ENCODE results near the gene GUCY2C.
"Not testable (repeated sequence)": the region's sequence is repeated elsewhere in the genome, so short reads cannot be mapped to it uniquely, and the experiment has no call there.

Gene GUCY2C

DNA sequence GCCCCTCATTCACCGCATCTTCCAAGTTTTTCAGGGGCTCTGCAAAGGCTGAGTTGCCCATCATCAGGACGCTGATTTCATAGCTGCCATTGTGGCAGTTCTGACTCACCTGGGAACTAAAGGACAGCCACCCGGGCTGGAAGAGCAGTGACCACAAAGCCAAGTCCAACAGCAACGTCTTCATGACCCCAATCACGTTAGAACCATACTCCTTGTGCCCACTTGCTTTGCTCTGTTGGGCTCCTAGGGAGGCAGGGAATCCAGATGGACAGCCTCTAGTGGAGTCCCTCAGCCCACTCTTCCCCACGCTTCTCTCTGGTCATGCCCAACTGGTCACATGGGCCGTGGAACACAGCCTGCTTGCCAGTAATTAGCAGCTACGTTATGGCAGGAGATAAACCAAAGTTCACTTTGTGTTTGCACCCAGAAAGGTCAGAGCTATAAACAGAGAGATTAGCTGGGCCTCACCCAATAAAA lies at the start of gene GUCY2C:
GUCY2C (minus strand) TSS at position 335 of the 477 bp plus-strand sequence; CDS start at position 184, 151 bp downstream.
- no peak for DNase-seq (ENCODE audit: low spot score)
- no peak for TF ChIP-seq CTCF (IDR thresholded peaks at IDR 0.05)
- Histone ChIP-seq H3K27ac (no peak within 1 kb of the TSS), H3K4me3 (no peak within 1 kb of the TSS)

DNA sequence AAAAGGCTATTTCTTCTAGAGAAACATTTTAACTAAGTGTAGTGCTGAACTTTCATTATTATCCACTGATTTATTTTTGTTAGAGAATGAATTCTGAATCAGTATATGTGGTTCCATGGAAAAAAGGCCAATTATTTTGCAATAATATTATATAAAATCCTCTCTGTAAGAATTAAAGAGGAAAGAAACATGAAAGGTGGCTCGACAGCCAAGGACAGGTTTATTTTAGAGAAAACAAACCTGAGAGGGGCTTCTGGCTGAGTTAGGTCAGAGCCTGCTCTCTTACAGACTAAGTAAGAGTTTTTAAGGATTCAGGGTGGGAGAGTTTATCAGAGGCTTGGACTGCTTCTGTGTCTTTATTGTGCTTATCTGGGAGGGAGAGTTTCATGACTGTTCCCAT lies 46.7 kb upstream of the GUCY2C start:
- TF ChIP-seq CTCF (IDR thresholded peaks at IDR 0.05) = no peak
- no peak for DNase-seq (ENCODE audit: low spot score)
- no peak overlapping the region for H3K27ac ChIP-seq
- no peak overlapping the region for H3K4me3 ChIP-seq

GRCh38 chr12:14741942-14742341 lies 45.5 kb upstream of the GUCY2C start:
- no peak overlapping the region for H3K4me3 ChIP-seq
- no peak for TF ChIP-seq CTCF (IDR thresholded peaks at IDR 0.05)
- no peak overlapping the region for H3K27ac ChIP-seq
- no peak for DNase-seq (ENCODE audit: low spot score)

DNA sequence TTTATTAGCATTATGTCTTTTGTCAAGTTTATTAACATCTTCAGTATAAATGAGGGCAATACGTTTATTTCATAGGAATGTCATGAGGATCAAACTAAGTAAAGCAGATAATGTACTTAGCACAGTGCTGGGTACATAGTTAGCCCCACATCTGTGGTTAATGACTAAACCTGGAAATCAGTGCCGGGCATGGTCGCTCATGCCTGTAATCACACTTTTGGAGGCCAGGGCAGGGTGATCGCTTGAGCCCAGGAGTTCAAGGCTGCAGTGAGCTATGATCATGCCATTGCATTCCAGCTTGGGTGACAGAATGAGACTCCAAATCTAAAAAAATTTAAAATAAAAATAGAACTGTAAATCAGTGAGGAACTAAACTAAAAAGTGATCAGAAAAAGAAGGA lies 44.8 kb upstream of the GUCY2C start:
- Histone ChIP-seq H3K4me3 (no peak overlapping the region), H3K27ac (no peak overlapping the region)
- TF ChIP-seq CTCF (IDR thresholded peaks at IDR 0.05) = no peak
- no peak for DNase-seq (ENCODE audit: low spot score)

DNA sequence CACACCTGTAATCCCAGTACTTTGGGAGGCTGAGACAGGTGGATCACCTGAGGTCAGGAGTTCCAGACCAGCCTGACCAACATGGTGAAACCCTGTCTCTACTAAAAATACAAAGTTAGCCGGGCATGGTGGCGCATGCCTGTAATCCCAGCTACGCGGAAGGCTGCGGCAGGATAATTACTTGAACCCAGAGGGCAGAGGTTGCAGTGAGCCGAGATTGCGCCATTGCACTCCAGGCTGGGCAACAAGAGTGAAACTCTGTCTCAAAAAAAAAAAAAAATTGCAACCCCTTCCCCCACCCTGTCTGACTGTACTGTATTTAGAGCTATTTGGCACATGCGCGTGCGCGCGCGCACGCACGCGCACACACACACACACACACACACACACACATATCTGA lies 40.0 kb upstream of the GUCY2C start:
- DNase-seq (ENCODE audit: low spot score); H3K27ac ChIP-seq; H3K4me3 ChIP-seq: not testable (repeated sequence)

DNA sequence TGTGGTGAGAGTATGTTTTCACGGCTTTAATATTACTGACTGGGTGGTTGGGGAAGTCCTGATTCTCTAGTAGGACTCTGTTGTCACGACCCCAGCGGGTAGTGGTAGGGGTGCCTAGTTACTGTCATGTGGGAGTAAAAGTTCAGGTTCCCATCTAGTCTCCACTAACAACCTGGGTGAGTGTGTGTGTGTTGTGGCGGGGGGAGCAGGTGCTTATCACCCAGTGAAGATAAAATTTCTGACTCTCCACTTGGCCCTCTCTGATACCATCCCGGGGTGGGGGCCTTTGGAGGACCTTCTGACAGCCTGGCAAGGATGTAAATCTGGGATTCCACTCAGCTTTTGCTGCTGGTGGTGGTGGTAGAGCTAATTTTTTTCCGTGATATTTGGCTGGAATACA lies 35.4 kb upstream of the GUCY2C start:
- Histone ChIP-seq H3K27ac (no peak overlapping the region), H3K4me3 (no peak overlapping the region)
- DNase-seq (ENCODE audit: low spot score) = no peak
- no peak for TF ChIP-seq CTCF (IDR thresholded peaks at IDR 0.05)

GRCh38 chr12:14729586-14729985 lies 33.2 kb upstream of the GUCY2C start:
- no peak for DNase-seq (ENCODE audit: low spot score)
- no peak for TF ChIP-seq CTCF (IDR thresholded peaks at IDR 0.05)
- H3K4me3 ChIP-seq = no peak overlapping the region
- no peak overlapping the region for H3K27ac ChIP-seq

- no peak overlapping the region for H3K4me3 ChIP-seq
- no peak overlapping the region for H3K27ac ChIP-seq
- TF ChIP-seq CTCF (IDR thresholded peaks at IDR 0.05) = no peak
- peak; percentile 71 for DNase-seq (ENCODE audit: low spot score)
Observed at GRCh38 chr12:14723763-14724162, 27.4 kb upstream of the GUCY2C start.

Data from coronary artery (tissue), 2 donors.